Suprapubic skin (tissue), 4 donors: ENCODE data around the gene RAP1A. TPM values are rescaled to one million over a fixed set of nuclear protein-coding genes. Genes with fewer than 3 reads are reported as not detected.

Source experiments
- DNase-seq, 2 donors: peaks; one replicate each; pipeline ENCODE4 v3.0.0-alpha.2; 2019; ENCODE audit warnings: low spot score in 2 of 2
- H3K27ac ChIP-seq: fragments of 200-600 bp; sonication (generic); one replicate; pipeline ENCODE4 v1.5.1; 2019
- H3K27me3 ChIP-seq: fragments of 200-600 bp; sonication (generic); one replicate; pipeline ENCODE4 v1.5.1; 2019
- H3K36me3 ChIP-seq: fragments of 200-600 bp; sonication (generic); one replicate; pipeline ENCODE4 v1.5.1; 2019
- H3K4me1 ChIP-seq: fragments of 200-600 bp; sonication (generic); one replicate; pipeline ENCODE4 v1.5.1; 2019
- H3K4me3 ChIP-seq: fragments of 200-600 bp; sonication (generic); one replicate; pipeline ENCODE4 v1.5.1; 2019; ENCODE audit warnings: mild to moderate bottlenecking
- H3K9me3 ChIP-seq: fragments of 200-600 bp; sonication (generic); one replicate; pipeline ENCODE4 v1.5.1; 2019
- EP300 ChIP-seq: sonication (generic); formaldehyde crosslinking; IDR thresholded peaks from one replicate; pipeline ENCODE4 v1.6.1; 2017; ENCODE audit warnings: antibody characterized with exemption
- POLR2A ChIP-seq, 2 donors: fragments of 450-650 bp; IDR thresholded peaks; one replicate each; pipeline ENCODE4 v1.6.1; 2017; ENCODE audit warnings: antibody characterized with exemption in 2 of 2, mild to moderate bottlenecking in 2 of 2, moderate library complexity in 2 of 2
- POLR2AphosphoS5 ChIP-seq, 3 donors: sonication (generic); formaldehyde crosslinking; IDR thresholded peaks; one replicate each; pipeline ENCODE4 v1.6.1; 2017; ENCODE audit warnings: antibody characterized with exemption in 3 of 3
- WGBS: methylation state at CpG from one replicate; pipeline ENCODE4 v1.1.5; 2018; 5-methylcytosine and 5-hydroxymethylcytosine counted together
- total RNA-seq, 4 donors: library from RNA; depleted of rRNA; stranded (reverse); fragments of >200 nt; gene quantifications; one replicate each; pipeline ENCODE4 v1.1.0, GENCODE V29; 2016
- TF ChIP-seq, protein P1 (sequence below), 2 donors: fragments of 200-600 bp in 1 of 2; fragments of 450-650 bp in 1 of 2; sonication (generic) in 1 of 2; IDR thresholded peaks; one replicate each; pipeline ENCODE4 v1.5.1; 2016 to 2019; ENCODE audit warnings: antibody characterized with exemption in 2 of 2, mild to moderate bottlenecking in 1 of 2, moderate library complexity in 1 of 2

Gene RAP1A
- total RNA-seq, 4 donors from 2014 or later = 31.0 to 38.4 (median 35.3) TPM

- peaks cover 31% of the 10 kb centered on the region for H3K4me1 ChIP-seq
- H3K27ac ChIP-seq = no peak overlapping the region
- no peaks in the 10 kb centered on the region for H3K9me3 ChIP-seq
- TF ChIP-seq POLR2A (IDR thresholded peaks at IDR 0.05) (no peak), POLR2AphosphoS5 (IDR thresholded peaks at IDR 0.05) (no peak), EP300 (no peak)
- TF ChIP-seq, protein P1, sequence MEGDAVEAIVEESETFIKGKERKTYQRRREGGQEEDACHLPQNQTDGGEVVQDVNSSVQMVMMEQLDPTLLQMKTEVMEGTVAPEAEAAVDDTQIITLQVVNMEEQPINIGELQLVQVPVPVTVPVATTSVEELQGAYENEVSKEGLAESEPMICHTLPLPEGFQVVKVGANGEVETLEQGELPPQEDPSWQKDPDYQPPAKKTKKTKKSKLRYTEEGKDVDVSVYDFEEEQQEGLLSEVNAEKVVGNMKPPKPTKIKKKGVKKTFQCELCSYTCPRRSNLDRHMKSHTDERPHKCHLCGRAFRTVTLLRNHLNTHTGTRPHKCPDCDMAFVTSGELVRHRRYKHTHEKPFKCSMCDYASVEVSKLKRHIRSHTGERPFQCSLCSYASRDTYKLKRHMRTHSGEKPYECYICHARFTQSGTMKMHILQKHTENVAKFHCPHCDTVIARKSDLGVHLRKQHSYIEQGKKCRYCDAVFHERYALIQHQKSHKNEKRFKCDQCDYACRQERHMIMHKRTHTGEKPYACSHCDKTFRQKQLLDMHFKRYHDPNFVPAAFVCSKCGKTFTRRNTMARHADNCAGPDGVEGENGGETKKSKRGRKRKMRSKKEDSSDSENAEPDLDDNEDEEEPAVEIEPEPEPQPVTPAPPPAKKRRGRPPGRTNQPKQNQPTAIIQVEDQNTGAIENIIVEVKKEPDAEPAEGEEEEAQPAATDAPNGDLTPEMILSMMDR (IDR thresholded peaks at IDR 0.05) = no peak
- no peak for DNase-seq
- no peak overlapping the region for H3K4me3 ChIP-seq
- H3K36me3 ChIP-seq = no peaks in the 10 kb centered on the region
- no peaks in the 10 kb centered on the region for H3K27me3 ChIP-seq
- WGBS = 89% methylated on average over 1 of the region's 1 CpG
These were observed 28.1 kb downstream of the RAP1A start for GRCh38 chr1:111647736-111648135.

- H3K36me3 ChIP-seq = no peaks in the 10 kb centered on the region
- TF ChIP-seq, protein P1 (IDR thresholded peaks at IDR 0.05) = no peak
- TF ChIP-seq POLR2AphosphoS5 (IDR thresholded peaks at IDR 0.05) (no peak), EP300 (no peak), POLR2A (IDR thresholded peaks at IDR 0.05) (no peak)
- no peak for DNase-seq
- WGBS = 80% methylated on average over 7 of the region's 7 CpGs
- H3K4me1 ChIP-seq = peaks cover 31% of the 10 kb centered on the region
- no peaks in the 10 kb centered on the region for H3K9me3 ChIP-seq
- no peaks in the 10 kb centered on the region for H3K27me3 ChIP-seq
- H3K27ac ChIP-seq = no peak overlapping the region
- H3K4me3 ChIP-seq = no peak overlapping the region
These were observed 29.2 kb downstream of the RAP1A start for GRCh38 chr1:111648806-111649205.

GRCh38 chr1:111649227-111649626 is 29.6 kb downstream of the RAP1A start:
- Histone ChIP-seq H3K4me1 (peaks cover 31% of the 10 kb centered on the region), H3K9me3 (no peaks in the 10 kb centered on the region), H3K4me3 (no peak overlapping the region), H3K36me3 (no peaks in the 10 kb centered on the region), H3K27ac (peak overlapping the region; percentile 3), H3K27me3 (no peaks in the 10 kb centered on the region)
- DNase-seq = no peak
- TF ChIP-seq EP300 = no peak
- 77% methylated on average over 10 of the region's 10 CpGs for WGBS

GRCh38 chr1:111649648-111650047 is 30.1 kb downstream of the RAP1A start:
- 51% methylated on average over 1 of the region's 1 CpG for WGBS
- DNase-seq = no peak
- H3K4me1 ChIP-seq = peaks cover 31% of the 10 kb centered on the region
- TF ChIP-seq, protein P1 (IDR thresholded peaks at IDR 0.05) = no peak
- TF ChIP-seq POLR2A (IDR thresholded peaks at IDR 0.05) (no peak), EP300 (no peak), POLR2AphosphoS5 (IDR thresholded peaks at IDR 0.05) (no peak)
- no peak overlapping the region for H3K4me3 ChIP-seq
- H3K9me3 ChIP-seq = no peaks in the 10 kb centered on the region
- H3K36me3 ChIP-seq = no peaks in the 10 kb centered on the region
- no peaks in the 10 kb centered on the region for H3K27me3 ChIP-seq
- H3K27ac ChIP-seq = peak overlapping the region; percentile 3

GRCh38 chr1:111653709-111654108 is 34.1 kb downstream of the RAP1A start:
- DNase-seq = no peak
- 84% methylated on average over 1 of the region's 1 CpG for WGBS
- Histone ChIP-seq H3K9me3 (no peaks in the 10 kb centered on the region), H3K27ac (no peak overlapping the region), H3K4me1 (peaks cover 38% of the 10 kb centered on the region), H3K4me3 (no peak overlapping the region), H3K27me3 (no peaks in the 10 kb centered on the region), H3K36me3 (no peaks in the 10 kb centered on the region)
- TF ChIP-seq EP300 (no peak), POLR2AphosphoS5 (IDR thresholded peaks at IDR 0.05) (no peak), POLR2A (IDR thresholded peaks at IDR 0.05) (no peak)
- TF ChIP-seq, protein P1 (IDR thresholded peaks at IDR 0.05) = no peak

GRCh38 chr1:111654839-111655238 is 35.2 kb downstream of the RAP1A start:
- H3K4me3 ChIP-seq = no peak overlapping the region
- no peak overlapping the region for H3K27ac ChIP-seq
- TF ChIP-seq, protein P1 (IDR thresholded peaks at IDR 0.05) = no peak
- TF ChIP-seq EP300 = no peak
- TF ChIP-seq POLR2AphosphoS5 (IDR thresholded peaks at IDR 0.05) = no peak
- no peak for TF ChIP-seq POLR2A (IDR thresholded peaks at IDR 0.05)
- DNase-seq = no peak
- no peaks in the 10 kb centered on the region for H3K27me3 ChIP-seq
- H3K9me3 ChIP-seq = no peaks in the 10 kb centered on the region
- peaks cover 27% of the 10 kb centered on the region for H3K4me1 ChIP-seq
- H3K36me3 ChIP-seq = no peaks in the 10 kb centered on the region
- 80% methylated on average over 4 of the region's 4 CpGs for WGBS
